ENCODE measurements around the gene SESN3.

Gene SESN3

GRCh38 chr11:95175818-95176380 is 55.1 kb downstream of the SESN3 start:
- H3K36me3 ChIP-seq (ENCODE audit: control insufficient read depth, insufficient read depth, low read length): peaks cover 48% of the 10 kb centered on the region
- H3K4me1 ChIP-seq (ENCODE audit: control insufficient read depth, insufficient read depth, low read length): no peaks in the 10 kb centered on the region
- H3K27me3 ChIP-seq (ENCODE audit: control insufficient read depth, insufficient read depth, low read length, poor library complexity, severe bottlenecking): no peaks in the 10 kb centered on the region
- H3K9me3 ChIP-seq (ENCODE audit: control insufficient read depth, low read length): no peaks in the 10 kb centered on the region
- no peak overlapping the region for H3K27ac ChIP-seq (ENCODE audit: insufficient read depth, low read depth, low read length, poor library complexity, severe bottlenecking)
- no peak overlapping the region for H3K4me3 ChIP-seq (ENCODE audit: insufficient read depth, low read depth, low read length)
- WGBS, 2 experiments: 91 to 94% methylated on average over 4 of the region's 4 CpGs

- H3K36me3 ChIP-seq (ENCODE audit: control insufficient read depth, insufficient read depth, low read length): peaks cover 21% of the 10 kb centered on the region
- H3K27me3 ChIP-seq (ENCODE audit: control insufficient read depth, insufficient read depth, low read length, poor library complexity, severe bottlenecking): no peaks in the 10 kb centered on the region
- no peak overlapping the region for H3K4me3 ChIP-seq (ENCODE audit: insufficient read depth, low read depth, low read length)
- no peaks in the 10 kb centered on the region for H3K9me3 ChIP-seq (ENCODE audit: control insufficient read depth, low read length)
- WGBS, 2 experiments: 94 to 99% methylated on average over 4 to 5 of the region's 5 CpGs
- no peak overlapping the region for H3K27ac ChIP-seq (ENCODE audit: insufficient read depth, low read depth, low read length, poor library complexity, severe bottlenecking)
- H3K4me1 ChIP-seq (ENCODE audit: control insufficient read depth, insufficient read depth, low read length): no peaks in the 10 kb centered on the region
Measured at GRCh38 chr11:95170294-95170693, 60.7 kb downstream of the SESN3 start.

GRCh38 chr11:95166781-95167180 is 64.2 kb downstream of the SESN3 start:
- Histone ChIP-seq H3K27me3 (ENCODE audit: control insufficient read depth, insufficient read depth, low read length, poor library complexity, severe bottlenecking) (no peaks in the 10 kb centered on the region), H3K36me3 (ENCODE audit: control insufficient read depth, insufficient read depth, low read length) (peaks cover 6% of the 10 kb centered on the region), H3K27ac (ENCODE audit: insufficient read depth, low read depth, low read length, poor library complexity, severe bottlenecking) (no peak overlapping the region), H3K9me3 (ENCODE audit: control insufficient read depth, low read length) (no peaks in the 10 kb centered on the region), H3K4me3 (ENCODE audit: insufficient read depth, low read depth, low read length) (no peak overlapping the region), H3K4me1 (ENCODE audit: control insufficient read depth, insufficient read depth, low read length) (no peaks in the 10 kb centered on the region)
- WGBS, 2 experiments: 87 to 100% methylated on average over 2 of the region's 2 CpGs

GRCh38 chr11:95165638-95166037 is 65.4 kb downstream of the SESN3 start:
- Histone ChIP-seq H3K4me3 (ENCODE audit: insufficient read depth, low read depth, low read length) (no peak overlapping the region), H3K9me3 (ENCODE audit: control insufficient read depth, low read length) (no peaks in the 10 kb centered on the region), H3K36me3 (ENCODE audit: control insufficient read depth, insufficient read depth, low read length) (peaks cover 6% of the 10 kb centered on the region), H3K27me3 (ENCODE audit: control insufficient read depth, insufficient read depth, low read length, poor library complexity, severe bottlenecking) (no peaks in the 10 kb centered on the region), H3K27ac (ENCODE audit: insufficient read depth, low read depth, low read length, poor library complexity, severe bottlenecking) (no peak overlapping the region), H3K4me1 (ENCODE audit: control insufficient read depth, insufficient read depth, low read length) (no peaks in the 10 kb centered on the region)

- no peaks in the 10 kb centered on the region for H3K27me3 ChIP-seq (ENCODE audit: control insufficient read depth, insufficient read depth, low read length, poor library complexity, severe bottlenecking)
- WGBS, 2 experiments: 88 to 92% methylated on average over 3 to 4 of the region's 4 CpGs
- H3K36me3 ChIP-seq (ENCODE audit: control insufficient read depth, insufficient read depth, low read length): no peaks in the 10 kb centered on the region
- no peaks in the 10 kb centered on the region for H3K4me1 ChIP-seq (ENCODE audit: control insufficient read depth, insufficient read depth, low read length)
- no peak overlapping the region for H3K4me3 ChIP-seq (ENCODE audit: insufficient read depth, low read depth, low read length)
- H3K9me3 ChIP-seq (ENCODE audit: control insufficient read depth, low read length): no peaks in the 10 kb centered on the region
- no peak overlapping the region for H3K27ac ChIP-seq (ENCODE audit: insufficient read depth, low read depth, low read length, poor library complexity, severe bottlenecking)
Measured at GRCh38 chr11:95163106-95163505, 67.9 kb downstream of the SESN3 start.

- Histone ChIP-seq H3K4me1 (ENCODE audit: control insufficient read depth, insufficient read depth, low read length) (no peaks in the 10 kb centered on the region), H3K4me3 (ENCODE audit: insufficient read depth, low read depth, low read length) (no peak overlapping the region), H3K27ac (ENCODE audit: insufficient read depth, low read depth, low read length, poor library complexity, severe bottlenecking) (no peak overlapping the region), H3K27me3 (ENCODE audit: control insufficient read depth, insufficient read depth, low read length, poor library complexity, severe bottlenecking) (no peaks in the 10 kb centered on the region), H3K36me3 (ENCODE audit: control insufficient read depth, insufficient read depth, low read length) (no peaks in the 10 kb centered on the region), H3K9me3 (ENCODE audit: control insufficient read depth, low read length) (no peaks in the 10 kb centered on the region)
- 83 to 90% methylated on average over 1 of the region's 1 CpG for WGBS, 2 experiments
Measured at GRCh38 chr11:95161248-95161647, 69.8 kb downstream of the SESN3 start.

- Histone ChIP-seq H3K4me1 (ENCODE audit: control insufficient read depth, insufficient read depth, low read length) (no peaks in the 10 kb centered on the region), H3K27me3 (ENCODE audit: control insufficient read depth, insufficient read depth, low read length, poor library complexity, severe bottlenecking) (no peaks in the 10 kb centered on the region), H3K9me3 (ENCODE audit: control insufficient read depth, low read length) (no peaks in the 10 kb centered on the region), H3K27ac (ENCODE audit: insufficient read depth, low read depth, low read length, poor library complexity, severe bottlenecking) (no peak overlapping the region), H3K36me3 (ENCODE audit: control insufficient read depth, insufficient read depth, low read length) (no peaks in the 10 kb centered on the region), H3K4me3 (ENCODE audit: insufficient read depth, low read depth, low read length) (no peak overlapping the region)
- WGBS, 2 experiments: 92% methylated on average over 1 of the region's 1 CpG
Measured at GRCh38 chr11:95157824-95158223, 73.2 kb downstream of the SESN3 start.

GRCh38 chr11:95156916-95157541 is 74.0 kb downstream of the SESN3 start:
- Histone ChIP-seq H3K4me1 (ENCODE audit: control insufficient read depth, insufficient read depth, low read length) (no peaks in the 10 kb centered on the region), H3K36me3 (ENCODE audit: control insufficient read depth, insufficient read depth, low read length) (no peaks in the 10 kb centered on the region), H3K4me3 (ENCODE audit: insufficient read depth, low read depth, low read length) (no peak overlapping the region), H3K27ac (ENCODE audit: insufficient read depth, low read depth, low read length, poor library complexity, severe bottlenecking) (no peak overlapping the region), H3K9me3 (ENCODE audit: control insufficient read depth, low read length) (no peaks in the 10 kb centered on the region), H3K27me3 (ENCODE audit: control insufficient read depth, insufficient read depth, low read length, poor library complexity, severe bottlenecking) (no peaks in the 10 kb centered on the region)
- WGBS, 2 experiments: 88 to 90% methylated on average over 7 of the region's 7 CpGs

GRCh38 chr11:95156133-95156721 is 74.8 kb downstream of the SESN3 start:
- H3K9me3 ChIP-seq (ENCODE audit: control insufficient read depth, low read length): no peaks in the 10 kb centered on the region
- no peak overlapping the region for H3K4me3 ChIP-seq (ENCODE audit: insufficient read depth, low read depth, low read length)
- peaks cover under 1% of the 10 kb centered on the region for H3K27me3 ChIP-seq (ENCODE audit: control insufficient read depth, insufficient read depth, low read length, poor library complexity, severe bottlenecking)
- H3K27ac ChIP-seq (ENCODE audit: insufficient read depth, low read depth, low read length, poor library complexity, severe bottlenecking): no peak overlapping the region
- no peaks in the 10 kb centered on the region for H3K36me3 ChIP-seq (ENCODE audit: control insufficient read depth, insufficient read depth, low read length)
- no peaks in the 10 kb centered on the region for H3K4me1 ChIP-seq (ENCODE audit: control insufficient read depth, insufficient read depth, low read length)
- 91 to 96% methylated on average over 5 of the region's 5 CpGs for WGBS, 2 experiments

GRCh38 chr11:95155385-95155784 is 75.6 kb downstream of the SESN3 start:
- H3K27me3 ChIP-seq (ENCODE audit: control insufficient read depth, insufficient read depth, low read length, poor library complexity, severe bottlenecking): peaks cover 9% of the 10 kb centered on the region
- H3K27ac ChIP-seq (ENCODE audit: insufficient read depth, low read depth, low read length, poor library complexity, severe bottlenecking): no peak overlapping the region
- no peaks in the 10 kb centered on the region for H3K9me3 ChIP-seq (ENCODE audit: control insufficient read depth, low read length)
- no peaks in the 10 kb centered on the region for H3K36me3 ChIP-seq (ENCODE audit: control insufficient read depth, insufficient read depth, low read length)
- WGBS, 2 experiments: 94% methylated on average over 4 of the region's 4 CpGs
- H3K4me1 ChIP-seq (ENCODE audit: control insufficient read depth, insufficient read depth, low read length): peaks cover 2% of the 10 kb centered on the region
- H3K4me3 ChIP-seq (ENCODE audit: insufficient read depth, low read depth, low read length): no peak overlapping the region

Measured in ectodermal cell (in vitro differentiated cells).